Inflammatory macrophage treated with lipopolysaccharide for 4 hours (primary cell): ENCODE measurements around the gene ZBED4.
"Not testable (repeated sequence)": the region's sequence is repeated elsewhere in the genome, so short reads cannot be mapped to it uniquely, and the experiment has no call there.

Experiments
- DNase-seq: peaks from one replicate; pipeline ENCODE4 v3.0.0-alpha.2; 2020

ZBED4 gene, protein sequence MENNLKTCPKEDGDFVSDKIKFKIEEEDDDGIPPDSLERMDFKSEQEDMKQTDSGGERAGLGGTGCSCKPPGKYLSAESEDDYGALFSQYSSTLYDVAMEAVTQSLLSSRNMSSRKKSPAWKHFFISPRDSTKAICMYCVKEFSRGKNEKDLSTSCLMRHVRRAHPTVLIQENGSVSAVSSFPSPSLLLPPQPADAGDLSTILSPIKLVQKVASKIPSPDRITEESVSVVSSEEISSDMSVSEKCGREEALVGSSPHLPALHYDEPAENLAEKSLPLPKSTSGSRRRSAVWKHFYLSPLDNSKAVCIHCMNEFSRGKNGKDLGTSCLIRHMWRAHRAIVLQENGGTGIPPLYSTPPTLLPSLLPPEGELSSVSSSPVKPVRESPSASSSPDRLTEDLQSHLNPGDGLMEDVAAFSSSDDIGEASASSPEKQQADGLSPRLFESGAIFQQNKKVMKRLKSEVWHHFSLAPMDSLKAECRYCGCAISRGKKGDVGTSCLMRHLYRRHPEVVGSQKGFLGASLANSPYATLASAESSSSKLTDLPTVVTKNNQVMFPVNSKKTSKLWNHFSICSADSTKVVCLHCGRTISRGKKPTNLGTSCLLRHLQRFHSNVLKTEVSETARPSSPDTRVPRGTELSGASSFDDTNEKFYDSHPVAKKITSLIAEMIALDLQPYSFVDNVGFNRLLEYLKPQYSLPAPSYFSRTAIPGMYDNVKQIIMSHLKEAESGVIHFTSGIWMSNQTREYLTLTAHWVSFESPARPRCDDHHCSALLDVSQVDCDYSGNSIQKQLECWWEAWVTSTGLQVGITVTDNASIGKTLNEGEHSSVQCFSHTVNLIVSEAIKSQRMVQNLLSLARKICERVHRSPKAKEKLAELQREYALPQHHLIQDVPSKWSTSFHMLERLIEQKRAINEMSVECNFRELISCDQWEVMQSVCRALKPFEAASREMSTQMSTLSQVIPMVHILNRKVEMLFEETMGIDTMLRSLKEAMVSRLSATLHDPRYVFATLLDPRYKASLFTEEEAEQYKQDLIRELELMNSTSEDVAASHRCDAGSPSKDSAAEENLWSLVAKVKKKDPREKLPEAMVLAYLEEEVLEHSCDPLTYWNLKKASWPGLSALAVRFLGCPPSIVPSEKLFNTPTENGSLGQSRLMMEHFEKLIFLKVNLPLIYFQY

DNA sequence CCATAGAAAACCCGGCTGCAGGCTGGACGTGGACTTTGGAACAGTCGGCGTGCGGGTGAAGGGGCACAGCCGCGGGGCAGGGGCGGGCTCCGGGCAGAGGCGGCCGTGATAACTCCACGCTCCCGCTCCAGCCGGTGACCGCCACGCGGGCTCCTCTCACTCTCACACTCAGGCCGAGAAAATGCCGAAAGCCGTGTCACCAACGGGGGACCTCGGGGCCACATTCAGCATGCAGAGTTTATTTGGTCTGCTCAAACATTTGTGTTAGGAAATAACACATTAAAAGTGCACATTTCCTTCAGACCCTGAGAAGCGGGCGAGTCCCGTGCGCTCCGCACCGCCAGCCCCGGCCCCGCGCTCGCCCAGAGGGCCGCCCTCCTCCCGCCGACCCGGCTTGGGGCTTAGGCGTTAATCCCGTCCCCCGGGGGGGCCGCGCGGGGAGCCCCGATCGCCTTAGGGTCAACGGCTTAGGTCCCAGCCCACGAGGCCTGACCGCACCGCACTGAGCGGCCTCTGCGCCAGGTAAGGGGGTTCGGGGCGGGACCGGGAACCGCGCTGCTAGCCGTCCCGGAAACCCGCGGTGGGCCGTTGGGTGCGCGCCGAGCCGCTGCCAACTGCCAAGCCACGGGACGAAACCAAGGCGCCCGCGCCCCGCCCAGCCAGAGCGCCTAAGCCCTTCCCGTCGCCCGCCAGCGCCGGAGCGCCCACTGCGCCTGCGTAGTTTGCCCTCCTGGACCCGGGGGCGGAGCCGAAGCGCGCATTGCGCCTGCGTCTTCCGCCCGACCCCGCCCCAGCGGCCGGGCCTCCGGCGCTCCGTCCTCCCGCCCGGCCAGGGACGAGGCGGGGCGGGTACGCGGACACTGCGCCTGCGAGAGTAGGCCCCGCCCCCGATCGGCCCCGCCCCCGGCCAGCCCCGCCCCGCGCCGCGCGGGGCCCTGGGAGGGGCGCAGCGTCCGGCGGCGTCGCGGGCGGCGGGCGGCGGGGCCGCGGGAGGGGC is at the start of gene ZBED4:
Gene ZBED4, plus strand, starts transcription at position 947 of the 997 bp plus-strand sequence. CDS start 29,819 bp downstream, outside the sequence.
- peak; percentile 99 for DNase-seq

DNA sequence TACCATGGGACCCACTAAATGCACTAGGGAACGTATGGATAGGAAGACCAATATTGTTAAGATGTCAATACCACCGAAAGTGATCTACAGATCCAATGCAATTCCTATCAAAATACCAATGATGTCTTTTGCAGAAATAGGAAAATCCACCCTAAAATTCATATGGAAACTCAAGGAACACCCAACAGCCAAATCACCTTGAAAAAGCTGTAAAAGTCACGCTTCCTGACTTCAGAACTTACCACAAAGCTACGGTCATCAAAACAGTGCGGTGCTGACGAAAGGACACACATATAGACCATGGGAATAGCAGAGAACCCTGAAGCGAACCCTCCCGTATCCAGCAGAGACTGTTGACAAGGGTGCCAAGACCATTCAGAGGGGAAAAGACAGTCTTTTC is 46.5 kb upstream of the ZBED4 start:
- no peak for DNase-seq

DNA sequence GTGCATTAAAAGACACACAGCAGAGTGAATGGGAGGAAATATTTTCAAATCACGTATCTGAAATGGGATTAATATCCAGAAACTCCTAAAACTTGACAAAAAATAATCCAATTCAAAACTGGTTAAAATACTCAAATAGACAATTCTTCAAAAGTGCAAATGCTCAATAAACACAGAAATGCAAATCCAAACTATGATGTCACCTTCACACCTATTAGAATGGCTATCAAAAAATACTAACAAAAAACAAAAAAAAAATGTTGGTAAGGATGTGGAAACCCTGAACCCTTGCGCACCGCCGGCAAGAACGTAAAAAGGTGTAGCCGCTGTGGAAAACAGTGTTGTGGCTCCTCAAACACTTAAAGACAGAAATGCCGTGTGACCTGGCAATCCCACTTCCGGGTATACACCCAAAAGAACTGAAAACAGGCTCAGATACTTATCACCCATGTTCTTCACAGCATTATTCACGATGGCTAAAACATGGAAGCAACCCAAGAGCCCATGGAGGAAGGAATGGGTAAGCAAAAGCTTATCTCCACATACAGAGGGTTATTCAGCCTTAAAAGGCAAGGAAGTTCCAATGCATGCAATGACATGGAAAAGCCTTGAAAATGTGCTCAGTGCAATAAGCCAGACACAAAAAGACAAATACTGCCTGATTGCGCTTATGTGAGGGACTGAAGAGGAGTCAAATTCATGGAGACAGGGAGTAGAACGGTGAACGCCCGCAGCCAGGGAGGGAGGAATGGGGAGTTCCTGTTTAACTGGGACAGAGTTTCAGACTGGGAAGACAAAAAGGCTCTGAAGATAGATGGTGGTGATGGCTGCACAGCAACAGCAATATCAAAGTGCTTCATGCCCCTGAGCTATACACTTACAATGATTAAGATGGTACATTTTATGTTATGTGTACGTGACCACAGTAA is 45.6 kb upstream of the ZBED4 start:
- no peak for DNase-seq

DNA sequence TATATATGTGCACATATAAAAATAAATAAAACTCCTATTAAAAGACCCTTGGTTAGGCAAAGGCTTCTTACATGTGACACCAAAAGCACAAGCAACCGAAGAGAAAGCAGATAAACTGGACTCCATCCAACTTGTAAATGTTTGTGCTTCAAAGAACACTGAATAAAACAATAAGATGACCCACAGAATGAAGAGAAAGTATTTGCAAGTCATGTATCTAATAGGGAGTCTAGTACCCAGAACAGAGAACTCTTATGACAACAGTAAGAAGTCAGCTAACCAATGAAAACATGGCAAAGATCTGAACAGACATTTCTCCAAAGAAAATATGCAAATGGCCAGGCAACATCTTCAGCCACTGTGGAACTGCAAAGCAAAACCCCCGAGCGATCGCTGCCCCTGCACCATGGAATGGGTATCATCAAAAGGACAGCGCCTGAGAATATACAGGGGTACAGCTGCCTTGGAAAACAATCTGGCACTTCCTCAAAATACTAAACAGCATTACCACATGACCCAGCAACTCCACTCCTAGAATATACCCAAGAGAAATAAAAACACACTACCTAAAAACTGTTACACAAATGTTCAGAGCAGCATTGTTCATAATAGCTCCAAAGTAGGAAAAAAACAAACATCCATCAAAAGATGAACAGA is 43.2 kb upstream of the ZBED4 start:
- DNase-seq: no peak

DNA sequence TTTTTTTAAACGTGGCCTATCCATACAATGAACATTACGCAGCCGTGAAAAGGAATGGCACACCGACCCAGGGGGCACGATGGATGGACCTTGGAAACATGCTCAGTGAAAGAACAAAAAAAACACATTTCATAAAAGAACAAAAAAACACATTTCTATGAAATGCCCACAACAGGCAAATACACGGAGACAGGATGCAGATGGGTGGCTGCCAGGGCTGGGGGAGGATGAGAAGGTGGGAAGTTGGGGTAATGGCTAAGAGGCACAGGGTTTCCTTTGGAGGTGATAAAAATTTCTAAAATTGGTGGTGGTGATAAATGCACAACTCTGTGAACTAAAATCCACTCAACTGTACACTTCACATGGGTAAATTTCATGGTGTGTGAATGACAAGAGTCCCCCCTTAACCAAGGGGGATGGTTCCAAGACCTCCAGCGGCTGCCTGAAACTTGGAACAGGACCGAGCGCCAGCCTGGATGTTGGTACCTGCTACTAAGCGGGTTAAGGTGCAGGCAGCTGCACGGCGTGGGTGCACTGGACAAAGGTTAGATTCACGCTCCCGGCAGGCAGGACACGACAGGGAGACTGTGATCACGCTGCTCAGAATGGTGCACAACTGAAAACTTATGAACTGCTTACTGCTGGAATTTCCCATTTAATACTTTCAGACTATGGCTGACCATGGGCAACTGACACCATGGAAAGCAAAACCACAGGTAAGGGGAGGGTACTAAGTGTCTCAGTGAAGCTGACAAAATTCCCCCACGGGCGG is 42.4 kb upstream of the ZBED4 start:
- DNase-seq: no peak

DNA sequence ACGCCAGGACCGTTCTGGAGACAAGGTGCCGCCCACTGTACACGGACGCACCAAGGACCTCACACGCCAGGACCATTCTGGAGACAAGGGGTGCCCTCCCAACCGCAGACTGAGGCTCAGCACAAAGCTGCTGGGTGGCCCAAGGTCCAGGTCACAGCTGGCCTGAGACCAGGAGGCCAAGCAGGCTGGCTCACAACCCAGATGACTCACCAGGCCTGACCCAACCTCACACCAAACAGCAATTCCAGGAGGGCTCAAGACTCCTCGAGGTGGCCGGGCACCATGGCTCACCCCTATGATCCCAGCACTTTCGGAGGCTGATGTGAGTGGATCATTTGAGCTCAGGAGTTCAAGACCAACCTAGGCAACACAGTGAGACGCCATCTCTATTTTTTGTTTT is 40.8 kb upstream of the ZBED4 start:
- no peak for DNase-seq

DNA sequence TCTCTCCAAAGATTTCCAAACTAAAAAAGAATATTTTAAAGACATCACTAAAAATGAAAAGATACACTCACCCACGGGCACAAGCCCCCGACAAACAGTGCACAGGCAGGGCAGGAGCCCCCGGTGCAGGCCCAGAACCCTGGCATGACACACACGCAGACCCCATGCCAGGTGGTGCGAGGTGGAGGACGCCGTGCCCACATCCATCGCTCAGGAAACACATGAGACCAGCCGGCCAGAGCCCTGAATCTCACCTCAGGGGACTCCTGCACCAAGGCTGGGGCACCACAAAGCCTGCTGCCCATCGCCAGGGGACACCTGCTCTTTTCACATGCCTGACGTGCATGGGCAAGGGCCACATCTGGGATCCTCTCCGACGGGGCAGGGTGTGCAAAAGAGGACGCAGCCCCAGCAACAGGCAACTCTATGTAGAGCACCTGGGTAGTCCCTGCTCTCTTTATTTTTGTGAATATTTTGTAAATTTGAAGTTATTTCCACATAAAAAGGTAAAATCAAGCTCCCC is 39.4 kb upstream of the ZBED4 start:
- no peak for DNase-seq

DNA sequence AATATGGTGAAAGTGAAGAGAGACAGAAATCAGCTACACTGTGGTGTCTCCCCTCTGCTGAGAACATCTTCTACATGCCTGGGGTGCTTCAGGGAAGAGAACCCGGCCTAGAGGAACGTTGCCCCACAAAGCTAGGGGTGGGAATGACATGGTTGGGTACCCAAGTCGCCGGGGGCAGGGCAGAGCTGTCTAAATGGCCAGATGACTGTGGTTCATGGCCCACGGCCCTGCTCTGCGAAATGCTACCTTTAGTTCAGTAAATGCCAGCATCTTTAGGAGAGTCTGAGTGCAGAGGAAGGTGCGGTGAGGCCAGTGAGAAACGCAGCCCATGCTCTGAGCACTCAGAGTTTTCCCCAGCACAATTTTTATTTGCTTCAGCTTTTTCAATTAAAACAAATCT is 38.8 kb upstream of the ZBED4 start:
- no peak for DNase-seq

DNA sequence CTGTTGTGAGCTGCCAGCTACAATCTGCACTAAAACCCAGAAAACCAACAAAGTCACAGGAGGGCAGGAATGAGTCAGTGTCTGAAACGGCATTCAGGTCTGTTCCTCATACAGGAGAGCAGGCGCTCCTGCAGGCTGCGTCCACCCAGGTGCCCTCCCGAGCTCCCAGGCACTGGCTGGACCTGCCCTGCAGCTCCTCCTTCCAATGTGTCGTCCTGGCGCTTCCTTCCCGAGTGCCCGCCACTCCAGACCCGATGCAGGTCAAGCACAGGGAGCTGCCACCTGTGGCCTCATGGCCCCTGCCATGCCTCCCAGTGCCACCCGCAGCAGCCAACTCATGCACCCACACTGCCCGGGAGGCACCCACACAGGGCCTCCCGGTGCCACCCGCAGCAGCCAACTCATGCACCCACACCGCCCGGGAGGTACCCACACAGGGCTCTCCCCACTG is 38.0 kb upstream of the ZBED4 start:
- DNase-seq: no peak

DNA sequence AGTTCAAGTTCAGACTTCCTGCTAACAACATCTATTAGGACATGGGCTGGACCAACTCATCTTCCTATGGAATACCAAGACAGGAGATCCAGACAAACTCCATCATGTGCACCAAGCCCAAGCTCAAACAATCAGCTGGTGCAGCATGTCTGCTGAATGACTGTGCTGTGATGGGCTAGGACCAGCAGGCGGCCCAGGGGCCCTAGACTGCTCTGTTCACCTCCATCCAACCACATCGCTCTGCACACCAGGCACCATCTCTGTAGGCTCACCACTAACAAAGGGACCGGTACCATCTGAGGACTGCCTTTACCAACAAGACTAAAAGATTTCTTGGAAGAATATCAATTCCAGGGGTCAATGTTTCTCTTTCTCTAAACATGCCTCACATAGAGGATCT is 36.3 kb upstream of the ZBED4 start:
- DNase-seq: no peak

DNA sequence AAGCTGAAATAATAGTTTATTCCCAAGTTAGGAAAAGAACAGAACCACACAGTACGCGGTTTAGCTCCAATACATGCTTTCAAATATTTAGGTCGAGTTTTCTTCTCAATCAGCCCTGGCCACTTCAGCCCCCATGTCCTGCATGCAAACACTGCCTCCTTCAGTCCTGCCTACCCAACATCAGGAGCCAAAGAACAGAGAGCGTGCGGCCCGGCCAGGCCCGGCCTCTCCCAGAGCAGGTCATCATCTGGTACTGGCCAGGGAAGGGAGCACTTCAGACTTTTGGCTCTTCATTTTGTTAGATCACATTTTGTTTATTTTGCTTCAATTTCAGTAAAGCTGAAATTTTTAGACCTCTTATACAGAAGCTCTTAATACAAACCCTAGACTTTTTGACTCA is 32.7 kb upstream of the ZBED4 start:
- no peak for DNase-seq

DNA sequence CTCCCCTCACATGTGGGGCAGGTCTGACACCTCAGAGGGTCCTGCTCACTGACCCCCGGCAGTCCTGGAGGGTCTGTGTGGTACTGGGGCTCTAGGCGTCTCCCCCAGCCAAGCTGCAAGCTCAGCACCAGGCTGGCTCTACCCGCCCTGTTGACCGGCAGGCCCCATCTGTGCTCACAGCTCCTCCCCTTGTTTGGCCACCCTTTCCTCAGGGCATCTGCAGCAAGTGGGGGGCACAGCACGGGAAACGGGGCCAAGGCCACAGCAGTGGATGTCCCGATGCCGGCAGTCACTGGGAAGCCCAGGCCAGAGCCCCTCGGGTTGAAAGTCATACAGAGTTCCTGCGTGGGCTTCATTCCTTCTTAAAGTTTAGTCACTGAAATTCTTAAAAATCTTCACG is 31.9 kb upstream of the ZBED4 start:
- DNase-seq: not testable (repeated sequence)

DNA sequence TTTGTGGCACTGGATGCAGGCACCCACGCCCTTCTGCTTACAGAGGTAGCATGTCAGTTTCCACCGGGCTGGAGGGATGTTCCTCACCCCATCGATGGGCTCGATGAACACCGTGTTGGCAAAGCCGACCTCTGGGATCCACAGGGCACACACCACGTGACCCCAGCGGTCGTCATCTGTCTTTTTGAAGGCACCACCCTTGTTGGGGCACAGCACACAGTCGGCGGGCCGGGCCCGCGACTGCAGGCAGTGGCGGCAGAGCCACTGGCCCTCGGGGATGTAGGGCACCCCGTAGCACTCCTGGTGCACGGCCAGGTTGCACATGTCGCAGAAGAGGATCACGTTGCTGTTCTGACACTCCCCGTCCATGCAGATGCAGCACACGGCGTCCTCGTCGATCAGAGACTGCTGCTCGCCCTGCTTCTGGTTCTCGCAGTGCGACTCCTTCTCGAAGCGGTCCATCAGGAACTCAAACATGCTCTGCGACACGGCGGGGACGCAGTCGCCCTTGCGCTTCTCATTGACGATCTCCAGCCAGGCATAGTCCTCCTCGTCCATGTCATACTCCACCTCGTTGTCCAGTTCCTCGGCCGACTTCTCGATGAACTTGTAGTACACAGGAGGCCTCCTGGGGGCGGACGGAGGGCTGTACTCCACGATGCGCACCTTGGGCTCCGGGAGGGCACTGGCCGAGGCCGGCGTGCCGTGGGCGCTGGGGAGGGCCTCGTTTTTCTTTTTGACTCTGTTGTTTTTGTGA is 30.2 kb upstream of the ZBED4 start:
- no peak for DNase-seq

DNA sequence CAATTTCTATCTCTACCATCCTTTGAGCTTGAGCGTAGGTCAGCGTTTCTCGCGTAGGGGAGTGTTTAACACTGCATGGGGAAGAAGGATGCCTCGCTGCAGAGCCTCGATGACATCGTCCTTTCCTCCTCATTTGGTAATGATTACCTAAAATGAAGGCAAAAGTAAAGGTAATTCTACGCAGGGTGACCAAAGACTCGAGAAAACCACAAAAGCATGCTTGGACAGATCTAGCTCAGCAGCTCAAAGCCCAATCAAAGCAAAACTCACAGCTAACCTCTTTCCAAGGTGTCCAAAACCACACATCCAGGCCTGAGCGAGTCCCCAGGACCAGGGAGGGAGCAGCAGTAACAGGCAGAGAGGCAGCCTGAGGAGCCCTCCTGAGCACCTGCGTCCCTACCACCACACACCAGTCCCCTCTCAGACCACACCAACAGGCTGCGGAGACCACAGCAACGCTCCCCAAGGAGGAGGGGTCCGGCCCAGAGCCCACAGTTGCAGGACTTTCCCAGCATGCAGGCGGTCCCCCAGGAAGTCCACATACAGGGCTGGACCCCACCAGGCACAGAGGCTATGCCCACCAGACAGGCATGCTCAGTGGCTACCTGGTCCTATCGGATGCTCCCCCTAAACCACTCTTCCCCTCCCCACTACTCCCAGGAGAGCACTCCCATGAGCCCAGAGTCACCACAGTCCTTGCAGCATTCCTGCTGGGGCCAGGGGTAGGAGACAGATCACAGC is 29.3 kb upstream of the ZBED4 start:
- DNase-seq: no peak

DNA sequence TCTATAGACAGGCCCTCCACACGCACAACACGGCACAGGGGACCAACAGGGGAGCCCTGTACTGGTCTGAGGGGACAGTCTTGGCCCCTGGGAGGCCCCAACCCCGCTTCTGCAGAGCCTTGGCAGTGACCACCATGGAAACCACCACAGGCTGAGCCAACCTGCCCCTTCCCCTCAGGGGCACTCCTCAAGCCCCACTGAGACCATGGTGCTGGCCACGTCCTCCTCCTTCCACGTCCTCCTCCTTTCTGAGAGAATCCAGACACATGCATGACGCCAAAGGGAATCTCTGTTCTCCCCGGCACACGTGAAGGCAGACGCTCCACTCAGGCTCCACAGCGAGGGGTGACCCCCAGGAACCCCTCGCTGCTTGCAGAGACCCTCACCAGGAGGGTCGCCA is 28.7 kb upstream of the ZBED4 start:
- no peak for DNase-seq

DNA sequence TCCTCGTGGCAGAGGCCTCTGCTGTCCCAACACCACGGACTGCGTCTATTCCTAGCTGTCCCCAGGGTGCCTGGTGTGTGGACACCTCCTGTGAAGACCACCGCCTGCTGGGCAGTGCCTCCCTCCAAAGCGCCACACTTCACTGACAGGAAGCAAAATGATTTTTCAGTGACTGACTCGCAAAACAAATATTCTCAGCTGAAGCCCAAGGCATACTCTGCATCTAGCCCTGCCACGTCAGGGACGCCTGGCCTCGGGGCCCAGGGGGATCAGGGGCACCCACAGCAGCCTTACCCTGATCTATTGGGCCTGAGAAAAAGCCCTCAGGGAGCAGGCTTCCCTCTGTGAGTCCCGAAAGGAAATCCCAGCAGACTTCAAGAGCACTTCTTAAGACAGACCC is 28.2 kb upstream of the ZBED4 start:
- no peak for DNase-seq

DNA sequence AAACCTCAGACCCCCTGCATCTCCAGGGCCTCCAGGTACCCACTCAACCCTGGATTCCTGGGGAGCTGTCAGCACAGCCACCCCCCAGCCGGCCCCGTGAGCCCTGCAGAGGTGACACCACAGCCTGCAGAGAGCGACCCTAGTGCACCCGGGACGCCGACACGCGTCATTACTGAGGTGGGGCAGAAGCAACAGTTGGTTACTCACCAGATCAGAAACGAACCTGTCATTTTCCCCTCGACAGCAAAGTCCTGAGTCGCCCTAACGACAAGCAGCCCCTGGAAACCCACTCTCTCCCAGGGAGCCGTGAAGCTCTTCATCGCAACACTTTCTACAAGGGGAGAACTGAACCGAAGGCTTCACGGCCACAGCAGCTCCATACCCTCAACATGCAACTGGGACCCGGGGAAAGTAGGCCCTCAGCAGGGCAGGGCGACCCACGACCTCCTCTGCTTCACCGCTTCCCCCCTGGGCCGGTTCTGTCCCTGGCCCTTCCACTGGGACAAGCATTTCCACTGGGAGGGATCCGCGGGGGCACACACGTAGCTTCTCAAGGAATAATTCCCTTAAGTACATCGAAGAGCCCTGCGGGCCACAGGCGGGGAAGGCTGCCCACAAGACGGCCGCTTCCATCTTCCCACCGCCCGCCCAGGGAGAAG is 27.6 kb upstream of the ZBED4 start:
- DNase-seq: peak; percentile 35
